Endothelial cell (in vitro differentiated cells): ENCODE data around the gene CEP192. TPM values are rescaled to one million over a fixed set of nuclear protein-coding genes. Genes with fewer than 3 reads are reported as not detected.
"Not testable (repeated sequence)": the region's sequence is repeated elsewhere in the genome, so short reads cannot be mapped to it uniquely, and the experiment has no call there.

ENCODE experiments used
- DNase-seq: peaks from one replicate; pipeline ENCODE4 v3.0.0; 2021; ENCODE audit warnings: low spot score
- H3K27ac Mint-ChIP-seq: one replicate; pipeline ENCODE4 v1.8.0; 2021; ENCODE audit warnings: mixed read lengths, inconsistent platforms; ENCODE audit not compliant: unreplicated experiment
- H3K27me3 Mint-ChIP-seq: one replicate; pipeline ENCODE4 v1.8.0; 2021; ENCODE audit warnings: mild to moderate bottlenecking, moderate library complexity, mixed read lengths, inconsistent platforms; ENCODE audit not compliant: unreplicated experiment
- H3K36me3 Mint-ChIP-seq: one replicate; pipeline ENCODE4 v1.8.0; 2021; ENCODE audit warnings: mild to moderate bottlenecking, low read depth, mixed read lengths, inconsistent platforms; ENCODE audit not compliant: unreplicated experiment
- H3K4me1 Mint-ChIP-seq: one replicate; pipeline ENCODE4 v1.8.0; 2021; ENCODE audit warnings: mild to moderate bottlenecking, mixed read lengths, inconsistent platforms; ENCODE audit not compliant: unreplicated experiment
- H3K4me3 Mint-ChIP-seq: one replicate; pipeline ENCODE4 v1.8.0; 2021; ENCODE audit warnings: mild to moderate bottlenecking, mixed read lengths, inconsistent platforms; ENCODE audit not compliant: unreplicated experiment
- H3K9me3 Mint-ChIP-seq: one replicate; pipeline ENCODE4 v1.8.0; 2021; ENCODE audit warnings: mixed read lengths, inconsistent platforms; ENCODE audit not compliant: unreplicated experiment
- total RNA-seq: library from RNA; stranded (reverse); fragmentation: NEBNext Ultra II Directional; extraction: Animal tissue kit (Norgen Biotek cat#: 25700); gene quantifications from one replicate; pipeline ENCODE4 v1.2.1, GENCODE V29; 2021; ENCODE audit not compliant: unreplicated experiment
- TF ChIP-seq, protein P1 (sequence below): fragments of 200-600 bp; sonication (generic); IDR thresholded peaks from one replicate; pipeline ENCODE4 v1.5.0; 2021; ENCODE audit warnings: antibody characterized with exemption; ENCODE audit not compliant: unreplicated experiment

Gene CEP192
- total RNA-seq, 1 donor from 2014 or later, result 23.2 TPM

DNA sequence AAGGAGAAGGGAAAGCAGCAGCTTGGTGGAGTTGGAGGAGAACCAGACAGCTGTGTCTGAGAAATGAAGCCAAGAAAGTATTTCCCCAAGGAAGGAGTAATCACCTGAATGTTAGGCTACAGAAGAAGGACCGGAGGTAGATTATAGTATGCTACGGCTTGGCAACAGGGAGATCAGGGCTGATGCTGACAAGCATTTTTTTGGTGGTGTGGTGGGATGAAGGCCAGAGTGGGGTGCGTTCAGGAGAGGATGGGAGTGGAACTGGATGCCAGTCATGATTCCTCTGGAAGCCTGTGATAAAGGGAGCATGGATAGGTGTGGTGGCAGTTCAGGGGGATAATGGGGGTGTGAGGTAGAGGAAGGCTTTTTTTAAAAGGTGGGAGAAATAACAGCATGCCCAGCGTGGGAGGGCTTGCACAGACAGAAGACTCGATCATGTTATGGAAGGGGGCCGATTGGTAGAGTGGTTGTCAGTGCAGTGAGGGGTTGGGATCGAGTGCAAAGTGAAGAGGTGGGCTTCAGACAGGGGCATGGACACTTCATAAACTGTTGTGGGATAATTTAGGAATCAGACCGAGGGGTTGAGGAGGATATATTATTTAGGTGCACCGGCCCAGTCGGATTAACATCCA is 5.6 kb downstream of the CEP192 start:
- TF ChIP-seq, protein P1, sequence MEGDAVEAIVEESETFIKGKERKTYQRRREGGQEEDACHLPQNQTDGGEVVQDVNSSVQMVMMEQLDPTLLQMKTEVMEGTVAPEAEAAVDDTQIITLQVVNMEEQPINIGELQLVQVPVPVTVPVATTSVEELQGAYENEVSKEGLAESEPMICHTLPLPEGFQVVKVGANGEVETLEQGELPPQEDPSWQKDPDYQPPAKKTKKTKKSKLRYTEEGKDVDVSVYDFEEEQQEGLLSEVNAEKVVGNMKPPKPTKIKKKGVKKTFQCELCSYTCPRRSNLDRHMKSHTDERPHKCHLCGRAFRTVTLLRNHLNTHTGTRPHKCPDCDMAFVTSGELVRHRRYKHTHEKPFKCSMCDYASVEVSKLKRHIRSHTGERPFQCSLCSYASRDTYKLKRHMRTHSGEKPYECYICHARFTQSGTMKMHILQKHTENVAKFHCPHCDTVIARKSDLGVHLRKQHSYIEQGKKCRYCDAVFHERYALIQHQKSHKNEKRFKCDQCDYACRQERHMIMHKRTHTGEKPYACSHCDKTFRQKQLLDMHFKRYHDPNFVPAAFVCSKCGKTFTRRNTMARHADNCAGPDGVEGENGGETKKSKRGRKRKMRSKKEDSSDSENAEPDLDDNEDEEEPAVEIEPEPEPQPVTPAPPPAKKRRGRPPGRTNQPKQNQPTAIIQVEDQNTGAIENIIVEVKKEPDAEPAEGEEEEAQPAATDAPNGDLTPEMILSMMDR, result no peak
- no peak for DNase-seq
- no peak overlapping the region for H3K27ac Mint-ChIP-seq
- H3K4me3 Mint-ChIP-seq, result no peak overlapping the region
- H3K9me3 Mint-ChIP-seq, result no peaks in the 10 kb centered on the region
- no peaks in the 10 kb centered on the region for H3K27me3 Mint-ChIP-seq
- peaks cover 9% of the 10 kb centered on the region for H3K4me1 Mint-ChIP-seq
- H3K36me3 Mint-ChIP-seq, result peaks cover 2% of the 10 kb centered on the region

DNA sequence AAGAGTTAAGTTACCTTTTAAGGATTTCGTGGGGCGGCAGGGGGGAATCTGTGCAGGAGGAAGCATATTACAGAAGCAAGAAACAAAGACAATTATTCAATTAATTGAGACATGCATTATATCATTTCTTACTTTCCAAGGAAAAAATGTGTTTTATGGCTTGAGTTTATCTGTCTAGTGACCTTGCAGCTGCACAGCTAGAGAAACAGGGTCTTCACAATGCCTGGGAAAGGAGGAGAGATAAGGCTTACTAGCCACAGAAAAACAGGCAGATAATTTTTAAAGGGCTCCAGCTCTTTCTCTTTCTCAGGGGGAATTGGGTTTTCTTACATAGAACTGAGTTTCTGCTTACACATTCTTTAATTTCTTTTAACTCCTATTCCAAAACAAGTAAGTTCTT is 6.2 kb downstream of the CEP192 start:
- not testable (repeated sequence) for H3K4me1 Mint-ChIP-seq, H3K27me3 Mint-ChIP-seq, H3K9me3 Mint-ChIP-seq, H3K4me3 Mint-ChIP-seq, H3K27ac Mint-ChIP-seq, DNase-seq, H3K36me3 Mint-ChIP-seq

DNA sequence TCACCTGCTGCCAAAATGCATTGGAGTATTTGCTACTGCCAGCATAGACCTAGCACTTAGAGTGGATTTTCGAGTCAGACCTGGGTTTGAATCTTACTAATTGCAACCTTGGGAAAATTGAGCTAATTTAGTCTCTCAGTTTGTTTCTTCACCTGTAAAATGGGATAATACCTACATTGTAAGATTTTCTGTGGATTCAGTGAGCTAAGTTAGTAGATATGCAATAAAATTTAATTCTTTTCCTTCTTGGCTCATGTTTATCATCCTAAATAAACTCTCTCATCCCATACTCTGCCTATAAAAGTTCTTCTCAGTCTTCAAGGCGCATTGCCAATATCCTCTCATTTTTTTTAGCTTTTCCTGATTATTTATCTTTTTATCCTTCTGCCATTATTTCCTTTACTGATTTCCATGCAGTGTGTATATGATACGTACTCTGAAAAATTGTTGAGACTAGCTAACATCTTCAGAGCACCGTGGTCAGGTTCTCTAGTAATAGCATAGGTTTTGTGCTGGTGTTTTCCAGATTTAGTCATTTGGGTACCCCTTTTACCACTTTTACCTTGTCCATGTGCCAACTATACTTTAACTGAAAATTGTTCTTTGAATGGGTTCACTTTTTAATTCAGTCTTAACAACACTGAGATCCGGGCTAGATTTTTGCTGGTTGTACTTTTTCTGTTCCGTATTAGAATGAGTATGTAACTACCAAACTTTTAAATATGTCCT is 7.3 kb downstream of the CEP192 start:
- Mint-ChIP-seq H3K4me3 (no peak overlapping the region), H3K27ac (no peak overlapping the region), H3K36me3 (no peaks in the 10 kb centered on the region), H3K4me1 (no peaks in the 10 kb centered on the region), H3K9me3 (no peaks in the 10 kb centered on the region), H3K27me3 (no peaks in the 10 kb centered on the region)
- TF ChIP-seq, protein P1, result no peak
- no peak for DNase-seq

DNA sequence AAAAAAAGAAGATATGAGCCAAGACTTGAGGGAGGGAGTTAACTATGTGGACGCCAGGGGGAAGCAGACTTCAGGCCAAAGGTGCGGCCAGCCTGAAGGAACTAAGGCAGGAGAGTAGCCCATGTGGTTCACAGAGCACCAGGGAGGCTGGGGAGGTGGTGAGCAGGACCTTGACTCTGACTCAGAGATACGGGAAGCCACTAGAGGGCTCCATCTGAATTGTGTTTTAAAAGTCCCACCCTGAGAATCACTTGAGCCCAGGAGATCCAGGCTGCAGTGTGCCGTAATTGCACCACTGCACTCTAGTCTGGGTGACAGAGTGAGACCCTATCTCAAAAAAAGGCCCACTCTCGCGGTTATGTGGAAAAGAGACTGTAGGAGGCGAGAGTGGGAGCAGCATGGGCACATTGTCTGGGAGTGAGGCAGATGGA is 12.3 kb downstream of the CEP192 start:
- Mint-ChIP-seq H3K27ac (no peak overlapping the region), H3K27me3 (no peaks in the 10 kb centered on the region), H3K36me3 (peaks cover 5% of the 10 kb centered on the region), H3K9me3 (no peaks in the 10 kb centered on the region), H3K4me3 (no peak overlapping the region), H3K4me1 (peaks cover 14% of the 10 kb centered on the region)
- DNase-seq, result peak; percentile 58
- TF ChIP-seq, protein P1, result peak; percentile 63

DNA sequence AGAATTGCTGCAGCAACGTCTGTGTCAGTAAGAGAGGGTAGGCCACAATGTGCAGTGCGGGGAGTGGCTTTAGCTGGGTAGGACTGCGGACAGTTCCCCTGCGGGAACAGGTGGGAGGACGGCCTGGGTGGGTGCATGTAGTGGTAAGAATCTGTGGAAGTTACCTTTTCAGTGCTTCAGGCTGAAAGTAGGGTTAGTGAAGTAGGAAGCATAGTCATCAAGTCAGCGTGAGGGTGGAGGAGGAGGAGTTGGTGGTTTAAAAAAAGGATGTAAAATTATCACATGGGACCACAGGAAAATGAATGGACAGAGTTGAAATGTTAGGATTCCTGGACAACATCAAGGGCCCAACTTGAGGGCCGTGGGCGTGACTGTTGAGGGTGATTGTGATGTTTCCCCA is 13.2 kb downstream of the CEP192 start:
- Mint-ChIP-seq H3K4me1 (peaks cover 14% of the 10 kb centered on the region), H3K36me3 (peaks cover 5% of the 10 kb centered on the region), H3K27me3 (no peaks in the 10 kb centered on the region), H3K4me3 (no peak overlapping the region), H3K27ac (no peak overlapping the region), H3K9me3 (no peaks in the 10 kb centered on the region)
- TF ChIP-seq, protein P1, result no peak
- no peak for DNase-seq
